NK-92 treated with Interleukin-12 subunit alpha and Interleukin-12 subunit beta, amount 100 ng/mL, for 24 hours (cell line): ENCODE results near the gene USP37.

Experiments
- DNase-seq: peaks from one replicate; lab custom pipeline; 2025; lab: John Stamatoyannopoulos, UW

Gene USP37

GRCh38 chr2:218401890-218402289 lies 166.3 kb downstream of the USP37 start:
- DNase-seq: no peak

GRCh38 chr2:218400930-218401881 lies 166.9 kb downstream of the USP37 start:
- no peak for DNase-seq
